ENCODE data around the gene CD244. TPM values are rescaled to one million over a fixed set of nuclear protein-coding genes. Genes with fewer than 3 reads are reported as not detected.

CD244 gene
- total RNA-seq, 1 donor from 2014 or later = not detected

DNA sequence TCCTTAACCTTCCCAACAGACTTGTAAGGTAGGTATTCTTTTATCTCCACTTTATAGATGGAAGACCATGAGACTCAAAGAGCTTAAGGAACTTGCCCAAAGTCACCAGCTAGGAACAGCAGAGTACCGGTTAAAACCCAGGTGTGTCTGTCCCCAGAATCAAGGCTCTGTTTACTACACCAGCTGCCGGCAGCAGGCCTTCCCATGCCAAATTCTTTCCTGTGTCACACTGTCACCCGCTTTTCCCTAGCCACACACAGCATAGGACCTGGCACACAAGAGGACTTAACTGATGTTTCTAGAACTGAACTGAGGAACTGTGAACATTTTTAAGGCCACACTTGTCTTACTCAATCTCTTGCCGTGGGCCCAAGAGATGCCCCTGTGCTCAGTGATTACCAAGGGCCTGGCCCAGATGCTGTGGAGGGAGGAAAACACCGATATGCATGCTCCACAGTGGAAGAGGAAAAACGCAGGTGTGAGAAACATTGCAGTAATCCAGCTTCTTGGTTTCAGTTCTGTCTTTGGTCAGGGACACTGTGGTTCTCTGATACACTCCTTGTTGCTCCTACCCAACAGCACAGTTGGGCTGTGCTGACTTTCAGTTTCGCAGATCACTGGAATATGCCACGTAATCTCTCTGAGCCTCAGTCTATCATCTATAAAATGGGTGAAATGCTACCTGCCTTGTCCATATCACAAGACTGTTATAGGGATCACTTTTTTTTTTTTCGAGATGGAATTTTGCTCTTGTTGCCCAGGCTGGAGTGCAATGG is 80.6 kb downstream of the CD244 start:
- DNase-seq (ENCODE audit: low read depth) = no peak

DNA sequence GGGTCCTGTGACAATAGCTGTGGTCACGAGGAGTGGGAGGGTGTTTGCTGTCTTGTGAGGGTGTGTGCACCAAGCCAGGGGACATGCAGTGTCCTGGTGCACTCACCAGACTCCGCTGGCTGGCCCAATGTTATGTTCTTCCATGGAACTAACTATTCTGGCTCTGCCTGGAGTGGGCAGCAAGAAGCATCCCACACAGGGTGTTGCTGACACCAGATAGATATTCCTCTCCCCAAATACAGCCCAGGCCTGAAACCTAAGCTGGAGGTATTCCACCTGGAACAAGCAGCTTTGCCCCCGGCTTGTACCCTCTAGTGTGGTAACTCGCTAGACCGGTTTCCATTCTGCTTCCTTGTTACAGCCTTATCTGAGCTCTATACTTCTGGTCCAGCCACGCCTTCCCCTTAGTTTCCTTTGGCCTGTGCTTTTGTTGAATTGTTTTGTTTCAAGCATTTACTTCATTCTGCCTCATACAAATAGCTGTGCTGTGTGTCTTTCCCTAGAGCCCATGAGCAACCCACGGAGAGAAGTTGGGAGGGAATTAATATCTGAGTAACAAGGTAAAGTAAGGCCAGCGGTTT is 81.4 kb downstream of the CD244 start:
- DNase-seq (ENCODE audit: low read depth) = no peak

DNA sequence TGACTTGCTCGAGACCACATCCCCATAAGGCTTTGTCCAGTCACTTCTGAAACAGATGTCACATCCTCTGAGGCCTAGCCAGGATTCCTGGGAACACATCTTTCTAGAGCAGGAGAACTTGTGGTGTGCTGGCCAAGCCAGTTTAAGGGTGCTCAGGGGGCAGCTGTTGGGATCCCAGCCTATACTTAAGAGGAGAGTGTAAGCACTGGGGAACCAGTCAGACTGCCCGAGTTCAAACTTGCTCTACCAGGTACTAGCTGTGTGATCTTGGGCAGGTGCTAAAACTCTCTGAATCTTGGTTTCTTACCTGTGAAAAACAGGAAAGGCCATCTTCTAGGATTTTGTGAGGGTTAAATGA is 82.3 kb downstream of the CD244 start:
- DNase-seq (ENCODE audit: low read depth) = no peak

Other genes with a start within 250 kb of the CD244 start
- not detected in 2 replicates for gene SLAMF1, start 215.8 kb downstream of the CD244 start, total RNA-seq
- gene CD48, start 151.1 kb downstream of the CD244 start, total RNA-seq = not detected in 2 replicates
- gene SLAMF7, start 123.6 kb downstream of the CD244 start, total RNA-seq = not detected in 2 replicates
- gene LY9, start 66.7 kb downstream of the CD244 start, total RNA-seq = not detected in 2 replicates
- gene ITLN1, start 22.3 kb upstream of the CD244 start, total RNA-seq = not detected in 2 replicates
- not detected in 2 replicates for gene ITLN2, start 91.9 kb upstream of the CD244 start, total RNA-seq
- gene F11R, start 158.3 kb upstream of the CD244 start, total RNA-seq = 3.2 and 10.4 TPM in 2 replicates
- gene TSTD1, start 176.1 kb upstream of the CD244 start, total RNA-seq = 51.7 and 73.4 TPM in 2 replicates
- gene USF1, start 183.1 kb upstream of the CD244 start, total RNA-seq = 58.0 and 73.3 TPM in 2 replicates
- not detected in 2 replicates for gene ARHGAP30, start 207.0 kb upstream of the CD244 start, total RNA-seq
- 0.16 TPM in 1 of 2 replicates, not detected in the other for gene NECTIN4, start 226.7 kb upstream of the CD244 start, total RNA-seq
- 1.1 and 6.8 TPM in 2 replicates for gene KLHDC9, start 235.5 kb upstream of the CD244 start, total RNA-seq

Data from myocyte (in vitro differentiated cells).